ENCODE data around the gene CYTH4. TPM values are rescaled to one million over a fixed set of nuclear protein-coding genes. Genes with fewer than 3 reads are reported as not detected.

CYTH4 gene
- total and polyA plus RNA-seq, 2 of the 8 experiments (the other 6 are each of a cell fraction or from before 2014, with no cell fraction given) = 0.09 TPM; not detected in 1

- POLR2A ChIA-PET (ENCODE audit: partially characterized antibody) = interaction anchor here (1.0 to 1.1 kb wide), 2 partner anchors 71 to 95 kb away, joined by 3 to 4 read pairs; no protein-coding TSS in a partner anchor
- 29% methylated on average over 11 of the region's 11 CpGs; no CpG with 5 or more reads in 1 of the 2 experiments for WGBS, 2 experiments (ENCODE audit: extremely low coverage in 1 of 2, insufficient coverage in 1 of 2, insufficient read length in 1 of 2, insufficient replicate concordance in 2 of 2, low coverage in 1 of 2, low lambda C conversion rate in 2 of 2, missing lambda C conversion rate in 1 of 2)
- H3K4me3 ChIP-seq (ENCODE audit: extremely low read depth in 1 of 4, insufficient read depth in 2 of 4, low read depth in 3 of 4, low read length in 4 of 4) = peak overlapping the region; percentile 33 to 61 (median 43); a peak in 7 of 8 replicates
- TF ChIP-seq CTBP2 (IDR thresholded peaks at IDR 0.05; ENCODE audit: borderline replicate concordance, insufficient read depth, insufficient read length, low read length) (no peak), ZNF274 (IDR thresholded peaks at IDR 0.05; ENCODE audit: borderline replicate concordance, extremely low read depth, low read length) (no peak), YY1 (IDR thresholded peaks at IDR 0.05; ENCODE audit: low read depth, low read length) (peak; percentile 19; the same call in 1 of the 2 replicates), GTF2F1 (IDR thresholded peaks at IDR 0.05; ENCODE audit: borderline replicate concordance, low read depth, low read length) (no peak), CHD2 (IDR thresholded peaks at IDR 0.05; ENCODE audit: low read length) (no peak), SP1 (IDR thresholded peaks at IDR 0.05; ENCODE audit: low read depth, low read length) (no peak), EP300 (IDR thresholded peaks at IDR 0.05; ENCODE audit: borderline replicate concordance in 1 of 2, low read depth in 2 of 2, low read length in 2 of 2) (no peak), SAP30 (IDR thresholded peaks at IDR 0.05; ENCODE audit: insufficient read depth, insufficient replicate concordance, low read length) (no peak), TAF7 (optimal IDR thresholded peaks at IDR 0.05; ENCODE audit: borderline replicate concordance, low read depth, low read length) (no peak)
These were observed 51.6 kb downstream of the CYTH4 start for GRCh38 chr22:37333724-37334460.

More at GRCh38 chr22:37333724-37334460, 51.6 kb downstream of the CYTH4 start:
- Histone ChIP-seq H2BK15ac (ENCODE audit: low read length) (no peak overlapping the region), H3K56ac (replicated peaks; ENCODE audit: insufficient read length, low read depth, low read length) (no peak overlapping the region), H2BK20ac (ENCODE audit: low read length) (no peak overlapping the region), H3K27me3 (replicated peaks in 1 of 4; ENCODE audit: control insufficient read depth in 3 of 4, extremely low read depth in 1 of 4, insufficient read depth in 3 of 4, low read length in 3 of 4) (peaks cover 0 to 27% (median 12%) of the 10 kb centered on the region in 4 experiments; a peak in 5 of 7 replicates), H4K8ac (ENCODE audit: extremely low read depth, insufficient read depth, low read length) (peak overlapping the region; percentile 84; the same call in 1 of the 2 replicates), H4K5ac (ENCODE audit: insufficient read length, low read depth, low read length) (no peak overlapping the region), H3K4me1 (replicated peaks in 1 of 4; ENCODE audit: control insufficient read depth in 3 of 4, insufficient read depth in 4 of 4, low read length in 3 of 4) (peaks cover 0 to 25% (median 10%) of the 10 kb centered on the region in 4 experiments; a peak in 5 of 7 replicates), H3K18ac (ENCODE audit: extremely low read depth, low read length) (no peak overlapping the region), H2BK120ac (replicated peaks; ENCODE audit: low read depth, low read length) (no peak overlapping the region), H2BK12ac (ENCODE audit: low read depth, low read length) (no peak overlapping the region), H3K79me2 (ENCODE audit: control insufficient read depth in 1 of 2, insufficient read depth in 2 of 2, low read length in 2 of 2) (no peaks in the 10 kb centered on the region), H3K23ac (ENCODE audit: insufficient read length) (no peak overlapping the region), H2AFZ (ENCODE audit: low read length) (0 out of 2 replicates have a peak overlapping the region, but pooled peaks have one; percentile 22), H3K23me2 (ENCODE audit: low read depth, low read length) (peaks cover 9% of the 10 kb centered on the region; the same call in 1 of the 2 replicates), H3K4me2 (ENCODE audit: insufficient read depth in 1 of 2, low read depth in 2 of 2, low read length in 2 of 2) (peak overlapping the region; percentile 59 to 80), H3K9ac (replicated peaks in 1 of 4; ENCODE audit: extremely low read depth in 1 of 4, low read depth in 3 of 4, low read length in 3 of 4) (no peak overlapping the region), H2AK5ac (ENCODE audit: low read depth, low read length) (no peak overlapping the region), H4K91ac (replicated peaks; ENCODE audit: insufficient read length, low read length) (no peak overlapping the region), H3K79me1 (ENCODE audit: low read depth, low read length) (no peaks in the 10 kb centered on the region), H2BK5ac (ENCODE audit: low read depth, low read length) (no peak overlapping the region), H3K14ac (ENCODE audit: insufficient read length) (no peak overlapping the region), H3K4ac (replicated peaks; ENCODE audit: insufficient read length, low read depth, low read length) (no peak overlapping the region), H3K9me3 (ENCODE audit: insufficient read depth in 2 of 2, low read depth in 1 of 2, low read length in 1 of 2) (no peaks in the 10 kb centered on the region), H3K36me3 (ENCODE audit: control insufficient read depth in 2 of 4, insufficient read depth in 4 of 4, low read length in 3 of 4) (no peaks in the 10 kb centered on the region), H4K20me1 (replicated peaks in 1 of 2; ENCODE audit: control insufficient read depth in 1 of 2, insufficient read depth in 2 of 2, low read length in 2 of 2) (no peaks in the 10 kb centered on the region), H3K27ac (ENCODE audit: low read depth, low read length) (no peak overlapping the region)
- no peak for FAIRE-seq
- CTCF ChIA-PET (ENCODE audit: partially characterized antibody) = interaction anchor here (0.9 to 7.5 kb wide), 17 partner anchors 9 to 160 kb away, joined by 3 to 61 read pairs (median 4); no protein-coding TSS in a partner anchor
- no peak for DNase-seq (ENCODE audit: low read depth in 1 of 2, low spot score in 2 of 2)

Data from H1 (cell line).